ENCODE measurements around the gene PPFIA2.

The PPFIA2 gene

DNA sequence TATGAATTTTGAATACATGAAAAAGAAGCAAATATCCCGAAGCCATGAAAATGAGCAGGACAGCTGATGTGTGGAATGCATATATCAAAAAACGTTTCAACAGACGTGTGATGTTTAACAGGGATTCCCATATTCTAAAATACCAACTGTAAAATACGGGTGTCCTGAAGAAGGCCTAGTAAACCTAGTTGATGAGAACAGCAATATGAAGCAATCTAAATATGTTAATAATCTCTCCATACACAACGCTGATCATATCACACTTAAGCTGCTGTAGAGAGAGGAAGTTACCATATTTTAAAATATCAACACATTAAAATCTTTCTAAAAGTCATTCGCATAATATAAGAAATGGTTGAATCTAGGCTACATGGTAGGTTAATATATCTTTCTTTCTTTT lies 317.5 kb downstream of the PPFIA2 start:
- DNase-seq (ENCODE audit: low read depth in 2 of 2), result no peak

DNA sequence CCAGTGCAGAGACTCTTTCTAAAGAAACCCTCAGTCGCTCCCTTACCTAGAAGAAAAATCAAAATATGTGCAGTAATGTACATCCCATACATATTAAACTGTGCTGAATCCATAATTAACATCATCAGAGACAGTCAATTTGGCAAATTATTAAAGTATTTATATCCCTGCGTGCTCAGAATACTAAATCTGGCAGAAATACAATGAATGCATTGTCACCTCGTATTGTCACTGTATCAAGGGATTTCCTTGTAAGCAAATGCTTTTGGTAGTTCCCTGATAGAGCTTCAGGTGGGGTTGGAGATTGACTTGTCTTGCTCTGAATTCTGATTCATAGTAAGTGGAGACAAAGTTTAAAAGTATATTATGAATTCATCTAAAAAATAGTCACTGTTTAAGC lies 319.1 kb downstream of the PPFIA2 start:
- no peak for DNase-seq (ENCODE audit: low read depth in 2 of 2)

DNA sequence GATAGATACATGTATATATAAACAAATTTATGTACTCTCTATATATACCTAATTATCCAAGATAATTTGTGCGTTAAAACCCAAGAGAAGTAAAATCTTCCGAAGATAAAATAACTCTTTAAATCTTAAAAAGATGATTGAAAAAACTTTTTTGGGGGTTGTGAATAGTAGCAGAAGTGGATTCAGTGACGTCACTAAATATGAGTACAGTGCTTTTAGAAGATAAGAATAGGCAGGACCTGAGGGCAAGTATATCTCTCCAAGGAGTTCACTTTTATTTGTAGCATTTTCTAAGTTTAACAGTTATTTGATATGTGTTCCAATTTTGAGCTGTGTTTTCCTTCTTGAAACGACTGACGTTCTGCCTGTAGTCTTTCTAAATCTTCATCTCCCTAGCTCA lies 319.8 kb downstream of the PPFIA2 start:
- DNase-seq (ENCODE audit: low read depth in 2 of 2), result no peak

DNA sequence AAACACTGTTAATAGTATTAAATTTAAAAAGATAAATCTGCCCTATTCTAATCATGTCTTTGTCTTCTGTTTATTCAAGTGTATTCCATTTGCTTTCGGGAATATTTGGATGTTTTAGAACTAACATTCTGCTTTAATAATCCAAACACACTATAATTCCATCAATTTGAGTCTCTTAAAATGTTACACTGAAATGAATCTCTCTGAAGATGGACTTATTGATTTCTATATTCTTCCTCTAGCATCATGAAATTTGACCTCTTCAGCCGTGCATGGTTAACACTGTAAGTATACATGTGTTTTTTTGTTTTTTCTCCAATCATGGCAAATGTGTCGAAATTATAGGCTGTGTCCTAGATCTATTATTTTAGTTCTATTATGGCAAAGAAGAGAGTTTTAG lies 342.1 kb downstream of the PPFIA2 start:
- no peak for DNase-seq (ENCODE audit: low read depth in 2 of 2)

DNA sequence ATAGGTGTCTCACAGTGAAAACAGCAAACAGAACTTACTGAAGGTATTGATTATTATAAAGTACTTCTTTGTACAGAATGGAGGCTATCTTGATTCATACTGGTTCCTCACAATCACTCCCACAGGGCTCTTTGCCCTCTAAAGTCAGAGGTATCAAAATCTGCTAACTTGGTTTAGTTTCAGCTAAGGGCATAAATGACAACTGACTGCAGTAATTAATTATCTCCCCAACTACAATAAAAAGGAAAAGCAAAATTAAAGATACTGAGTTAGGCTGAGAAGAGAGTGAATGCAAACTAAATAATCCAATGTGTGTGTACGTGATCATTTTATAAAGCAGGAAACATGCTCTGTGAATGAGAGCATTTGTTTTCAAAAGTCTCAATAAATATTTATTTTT lies 342.6 kb downstream of the PPFIA2 start:
- no peak for DNase-seq (ENCODE audit: low read depth in 2 of 2)

DNA sequence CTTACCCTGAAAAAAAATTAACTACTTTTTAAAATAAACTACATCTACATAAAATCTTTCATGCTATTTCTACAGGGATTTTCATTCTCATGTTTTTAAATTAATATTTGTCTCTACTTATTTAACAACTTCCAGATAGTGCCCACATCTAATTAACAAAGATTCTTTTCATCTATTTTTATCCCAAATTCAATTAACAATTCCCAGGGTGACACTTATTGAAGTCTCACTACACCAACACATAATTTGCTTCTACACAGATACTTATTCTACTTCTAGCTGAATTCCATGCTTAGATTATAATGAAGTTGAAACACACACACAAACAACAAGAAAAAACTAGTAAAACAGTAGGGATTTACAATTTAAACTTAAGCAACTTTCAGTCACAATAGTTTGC lies 344.7 kb downstream of the PPFIA2 start:
- DNase-seq (ENCODE audit: low read depth in 2 of 2), result no peak

DNA sequence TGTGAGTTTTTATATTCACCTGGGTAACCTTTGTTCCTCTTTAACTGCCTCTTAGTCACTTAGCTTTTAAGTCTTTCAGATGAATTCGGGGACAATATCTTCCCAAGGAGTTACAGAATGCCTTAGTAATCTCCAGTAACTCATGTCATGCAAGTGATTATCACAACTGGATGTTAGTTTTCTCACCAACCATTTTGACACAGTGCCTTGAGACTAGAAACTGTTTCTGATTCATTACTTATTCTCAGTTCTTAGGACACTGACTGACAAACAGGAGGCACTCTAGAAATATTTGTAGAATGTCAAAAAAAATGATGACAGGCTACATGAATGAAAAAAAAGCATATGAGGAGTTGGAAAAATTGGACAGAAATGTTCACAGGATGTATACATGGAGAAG lies 346.2 kb downstream of the PPFIA2 start:
- DNase-seq (ENCODE audit: low read depth in 2 of 2), result no peak

DNA sequence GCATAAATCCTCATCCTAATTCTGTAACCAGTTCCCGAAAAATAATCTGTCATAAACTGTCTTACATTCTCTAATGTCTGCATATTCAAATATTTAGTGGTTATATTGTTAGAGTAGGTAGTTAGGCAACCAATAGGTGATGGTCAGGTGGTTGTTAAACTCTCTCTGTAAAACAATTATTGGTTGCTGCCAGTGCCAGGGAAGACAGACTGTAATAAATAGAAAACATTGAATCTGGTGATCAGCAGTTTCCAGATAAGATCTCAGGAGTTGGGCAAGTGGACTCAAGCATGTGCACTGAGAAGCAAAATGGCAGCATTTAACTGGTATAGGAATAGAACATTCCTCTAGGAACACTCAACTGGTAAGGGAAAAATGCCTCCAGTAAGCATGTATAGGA lies 355.8 kb downstream of the PPFIA2 start:
- DNase-seq (ENCODE audit: low read depth in 2 of 2), result no peak

DNA sequence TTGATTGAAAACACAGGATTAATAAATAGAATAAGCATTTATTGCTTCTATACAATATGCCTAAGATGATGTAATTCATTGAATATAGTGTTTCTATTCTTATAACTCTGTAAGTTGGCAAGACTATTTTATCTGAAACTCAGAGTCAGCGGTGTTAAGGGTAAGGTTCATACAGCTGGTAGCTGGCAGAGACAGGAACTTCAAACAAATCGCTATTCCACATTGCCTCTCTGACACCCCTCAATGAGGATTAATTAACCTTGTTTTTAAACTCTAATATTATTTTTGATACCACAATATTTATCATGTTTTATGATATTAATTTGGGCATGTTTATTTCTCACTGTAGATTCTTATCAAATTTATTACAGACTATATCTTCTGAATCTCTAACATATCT lies 357.9 kb downstream of the PPFIA2 start:
- no peak for DNase-seq (ENCODE audit: low read depth in 2 of 2)

DNA sequence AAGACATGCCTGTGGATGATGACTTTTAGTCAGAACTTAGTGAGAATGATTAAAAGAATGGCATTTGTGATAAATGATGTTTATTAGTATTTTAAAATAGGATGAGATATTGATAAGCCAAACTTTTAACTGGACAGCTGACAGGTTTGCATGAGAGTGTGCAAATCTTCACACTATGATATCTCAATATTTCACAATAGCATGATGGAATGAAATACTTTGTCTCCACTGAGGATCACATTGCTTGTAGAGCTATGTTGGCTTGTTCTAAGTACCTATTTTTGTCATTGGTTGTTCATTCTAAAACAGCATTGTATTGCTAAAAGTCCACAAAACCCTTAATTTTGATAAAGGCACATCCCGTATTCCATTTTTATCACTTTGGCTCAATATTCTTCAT lies 359.1 kb downstream of the PPFIA2 start:
- DNase-seq (ENCODE audit: low read depth in 2 of 2), result no peak

DNA sequence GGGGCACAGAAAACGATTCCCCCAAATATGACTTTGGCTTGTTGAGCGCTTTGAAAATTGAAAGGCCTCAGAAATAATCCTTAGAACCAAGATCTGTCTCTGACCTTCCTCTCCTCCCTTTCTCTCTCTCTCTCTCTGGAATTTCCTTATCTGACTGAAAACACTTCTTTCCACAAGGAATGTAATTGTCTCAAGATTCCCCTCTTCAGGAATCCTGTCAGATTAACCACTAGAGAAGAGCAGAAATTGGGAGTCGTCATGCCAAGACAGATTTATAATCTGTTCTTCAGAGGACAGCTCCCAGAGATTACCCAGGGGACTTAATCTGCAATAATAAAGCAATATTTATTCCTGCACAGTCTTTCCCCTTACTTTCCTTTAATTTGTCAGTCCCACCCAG lies 363.7 kb downstream of the PPFIA2 start:
- DNase-seq (ENCODE audit: low read depth in 2 of 2), result no peak

DNA sequence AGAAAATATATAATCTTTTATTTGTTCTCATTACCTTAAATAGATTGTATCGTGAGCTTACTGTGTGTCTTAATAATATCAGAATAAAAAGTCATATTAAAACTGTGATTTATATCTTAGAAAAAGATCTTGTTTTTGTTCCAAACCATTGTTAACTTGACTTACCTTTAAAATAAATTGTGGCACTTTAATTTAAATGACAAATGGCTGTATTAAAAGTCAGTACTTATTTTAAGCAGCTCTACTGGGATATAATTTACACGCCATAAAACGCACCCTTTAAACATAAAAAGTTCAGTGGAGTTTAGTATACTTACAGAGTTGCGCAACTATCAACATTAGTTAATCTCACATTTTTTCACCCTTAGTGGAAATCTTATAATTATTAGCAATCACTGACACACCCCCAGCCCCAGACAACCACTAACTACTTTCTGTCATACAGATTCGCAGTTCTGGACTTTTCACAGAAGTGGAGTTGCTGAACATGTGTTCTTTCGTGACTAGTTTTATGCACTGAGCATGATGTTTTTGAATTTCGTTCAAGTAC lies 369.5 kb downstream of the PPFIA2 start:
- DNase-seq (ENCODE audit: low read depth in 2 of 2), result no peak

DNA sequence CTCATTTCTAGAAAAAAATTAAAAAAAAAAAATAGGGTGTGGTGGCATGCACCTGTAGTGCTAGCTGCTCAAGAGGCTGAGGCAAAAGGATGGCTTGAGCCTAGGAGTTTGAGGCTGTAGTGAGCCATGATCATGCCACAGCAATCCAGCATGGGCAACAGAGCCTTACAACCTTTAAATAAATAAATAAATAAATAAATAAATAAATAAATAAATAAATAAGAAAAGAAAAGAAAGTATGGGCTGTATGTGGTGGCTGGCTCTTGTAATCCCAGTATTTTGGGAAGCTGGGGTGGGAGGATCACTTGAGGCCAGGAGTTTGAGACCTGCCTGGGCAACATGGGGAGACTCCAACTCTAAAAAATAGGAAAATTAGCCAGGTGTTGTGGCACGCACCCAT lies 373.0 kb downstream of the PPFIA2 start:
- no peak for DNase-seq (ENCODE audit: low read depth in 2 of 2)

DNA sequence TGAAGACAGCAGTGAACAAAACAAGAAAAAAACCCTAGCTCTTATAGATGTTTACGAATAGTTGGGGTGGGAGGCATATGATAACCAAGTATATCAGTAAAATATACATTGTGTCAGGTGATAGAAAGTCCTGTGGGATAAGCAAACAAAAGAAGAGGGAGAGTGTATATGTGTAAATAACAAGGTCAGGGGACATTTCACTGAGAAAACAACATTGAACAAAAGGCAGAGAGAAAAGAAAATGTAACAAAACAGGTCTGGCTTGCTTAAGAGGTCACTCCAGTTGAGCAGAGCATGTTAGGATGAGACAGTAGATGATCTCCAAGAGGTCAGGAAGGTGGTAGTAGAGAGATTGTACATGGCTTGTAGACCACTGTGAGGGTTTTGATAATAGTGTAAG lies 377.2 kb downstream of the PPFIA2 start:
- no peak for DNase-seq (ENCODE audit: low read depth in 2 of 2)

DNA sequence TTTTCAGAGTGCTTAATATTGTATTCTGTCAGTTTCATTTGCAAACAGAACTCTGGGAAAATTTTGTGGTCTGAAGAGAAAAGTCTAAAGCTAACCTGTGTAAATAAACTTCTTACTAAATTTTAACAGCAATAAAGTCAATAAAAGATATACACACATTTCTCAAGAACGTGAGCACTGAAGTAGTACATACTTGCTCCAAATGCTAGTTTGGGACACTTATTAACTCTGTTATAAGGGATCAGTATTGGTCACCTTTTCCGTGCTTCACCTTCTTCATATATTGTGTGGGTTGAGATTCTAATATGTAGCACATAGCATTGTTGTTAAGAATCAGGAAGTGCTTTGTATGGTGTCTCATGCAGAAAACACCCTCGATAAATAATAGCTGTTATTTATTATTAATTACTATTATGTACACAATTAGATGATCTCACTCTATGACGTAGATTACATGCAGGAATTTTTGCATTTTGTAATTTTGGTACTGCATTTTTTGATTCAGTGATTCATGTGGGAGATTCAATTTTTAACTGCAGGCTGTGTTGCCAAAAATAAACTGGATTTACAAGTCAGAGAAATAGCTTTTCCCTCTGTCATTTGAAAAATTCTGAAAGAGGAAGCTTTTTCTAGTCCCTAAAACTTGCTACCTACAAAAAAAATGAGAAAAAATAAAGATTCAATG lies 380.4 kb downstream of the PPFIA2 start:
- no peak for DNase-seq (ENCODE audit: low read depth in 2 of 2)

DNA sequence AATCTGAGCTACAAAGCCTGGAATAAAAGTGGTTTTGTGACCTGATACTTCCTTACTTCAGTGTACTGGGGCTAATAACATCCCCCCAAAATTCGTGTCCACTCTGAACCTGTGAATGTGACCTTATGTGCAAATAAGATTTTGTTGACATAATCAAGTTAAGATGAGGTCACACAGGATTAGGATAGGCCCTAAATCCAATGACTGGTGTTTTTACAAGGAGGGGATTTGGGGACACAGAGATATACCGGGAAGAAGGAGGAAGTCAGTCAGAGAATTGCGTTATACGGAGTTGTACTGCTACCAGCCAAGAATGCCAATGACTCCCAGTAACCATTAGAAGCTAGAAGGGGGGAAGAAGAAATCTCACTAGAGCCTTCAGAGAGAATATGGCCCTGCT lies 381.4 kb downstream of the PPFIA2 start:
- no peak for DNase-seq (ENCODE audit: low read depth in 2 of 2)

DNA sequence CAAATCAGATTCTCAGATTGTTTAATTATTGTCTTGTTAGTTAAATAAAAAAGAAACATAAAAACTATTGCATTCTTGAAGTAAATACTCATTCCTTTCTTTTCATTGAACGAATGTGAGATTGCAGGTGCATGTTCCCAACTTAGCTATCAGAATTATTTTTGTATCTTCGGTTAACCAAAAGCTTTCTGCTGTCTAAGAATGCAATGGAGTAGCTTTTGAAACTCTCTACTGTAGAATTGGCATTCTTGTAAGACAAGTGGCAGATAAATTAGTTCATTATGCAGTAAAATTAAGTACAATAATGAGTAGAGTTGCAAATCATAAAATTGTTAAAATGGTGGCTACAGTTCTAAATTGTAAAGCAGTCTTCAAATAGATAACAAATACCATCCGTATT lies 383.2 kb downstream of the PPFIA2 start:
- DNase-seq (ENCODE audit: low read depth in 2 of 2), result no peak

DNA sequence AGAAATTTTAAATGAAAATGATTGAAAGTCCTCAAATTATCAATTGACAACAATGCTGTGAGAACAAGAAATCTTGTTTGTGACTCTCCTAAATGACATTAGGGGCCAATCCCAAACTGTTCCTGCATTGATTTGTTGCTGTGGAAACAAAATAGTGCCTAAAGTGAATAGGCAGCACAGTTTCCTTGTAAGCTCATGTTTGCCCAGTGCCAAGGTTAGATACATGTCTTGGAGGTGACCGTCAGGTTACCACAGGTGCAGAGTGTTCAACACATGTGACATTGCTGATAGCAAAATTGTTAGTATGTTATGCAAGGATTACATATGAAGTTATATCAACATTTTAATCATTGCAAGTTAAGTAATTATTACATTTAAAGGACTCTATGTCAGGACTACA lies 388.7 kb downstream of the PPFIA2 start:
- DNase-seq (ENCODE audit: low read depth in 2 of 2), result no peak

DNA sequence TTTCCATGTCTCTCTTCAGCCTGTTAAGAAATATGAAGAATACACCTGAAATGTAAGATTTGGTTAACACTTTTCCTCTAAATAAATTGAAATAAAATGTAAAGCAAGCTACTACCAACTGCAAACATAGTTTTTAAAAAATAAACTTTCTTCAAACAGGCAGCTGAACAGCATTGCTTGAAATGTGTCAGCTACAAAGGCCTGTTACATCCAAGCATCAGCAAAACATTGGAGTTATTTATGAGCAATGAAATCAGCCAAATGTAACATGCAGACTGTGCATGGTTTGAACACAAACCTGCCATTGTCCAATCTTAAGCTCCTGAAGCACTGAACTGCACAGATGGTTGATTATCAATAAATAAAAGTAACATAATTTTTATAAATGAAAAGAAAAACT lies 390.0 kb downstream of the PPFIA2 start:
- DNase-seq (ENCODE audit: low read depth in 2 of 2), result no peak

DNA sequence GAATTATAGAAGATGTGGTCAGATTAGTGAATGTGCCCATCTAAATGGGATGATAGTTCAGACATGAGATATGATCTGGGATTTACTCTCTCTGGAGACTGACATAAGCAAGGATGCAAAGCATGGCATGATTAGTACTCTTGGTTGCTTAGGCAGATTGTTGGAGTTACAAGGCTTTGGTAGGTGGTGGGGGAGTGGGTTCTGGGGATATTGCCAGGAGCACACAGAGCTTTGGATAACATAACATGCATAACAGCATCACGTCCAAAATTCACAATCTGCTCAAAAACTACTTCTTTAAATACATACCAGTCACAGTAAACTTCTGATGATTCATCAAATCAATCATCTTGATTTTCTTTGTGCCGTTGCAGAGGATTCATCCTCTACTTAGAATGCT lies 393.9 kb downstream of the PPFIA2 start:
- no peak for DNase-seq (ENCODE audit: low read depth in 2 of 2)

DNA sequence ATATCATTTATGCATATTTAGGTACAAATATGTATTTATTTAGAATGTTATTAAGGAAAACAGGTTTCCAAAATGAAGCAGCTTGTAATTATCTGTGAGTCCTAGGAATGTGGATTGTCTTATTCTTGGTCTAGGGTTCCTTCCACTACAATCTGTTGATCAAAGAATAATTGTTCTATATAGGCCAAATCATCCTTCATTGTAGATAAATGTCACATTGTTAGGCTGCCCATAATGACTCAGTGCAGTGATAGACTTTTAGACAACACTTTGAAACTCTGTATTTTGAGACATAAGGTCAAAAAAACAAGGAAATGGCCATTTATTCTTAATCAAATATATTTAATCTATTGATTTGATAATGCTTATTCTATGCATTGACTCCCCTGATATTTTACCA lies 398.2 kb downstream of the PPFIA2 start:
- DNase-seq (ENCODE audit: low read depth in 2 of 2), result no peak

DNA sequence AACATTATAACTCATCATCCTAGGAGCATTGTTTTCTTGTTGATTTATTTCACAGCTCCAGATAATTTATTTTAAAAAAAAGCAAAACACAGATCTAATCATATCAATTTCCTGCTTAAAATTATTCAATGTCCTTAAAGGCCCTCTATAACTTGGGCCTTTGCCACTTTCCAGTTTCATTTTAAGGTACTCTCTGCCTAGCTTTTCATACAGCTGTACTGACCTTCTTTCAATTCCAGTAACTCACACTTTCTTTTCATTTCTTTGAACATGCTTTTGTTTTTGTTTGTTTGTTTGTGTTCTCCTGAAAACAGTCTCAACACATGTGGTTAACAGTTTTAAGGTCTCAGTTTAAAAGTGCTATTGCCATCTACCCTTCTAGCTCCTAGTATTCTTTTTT lies 399.4 kb downstream of the PPFIA2 start:
- no peak for DNase-seq (ENCODE audit: low read depth in 2 of 2)

DNA sequence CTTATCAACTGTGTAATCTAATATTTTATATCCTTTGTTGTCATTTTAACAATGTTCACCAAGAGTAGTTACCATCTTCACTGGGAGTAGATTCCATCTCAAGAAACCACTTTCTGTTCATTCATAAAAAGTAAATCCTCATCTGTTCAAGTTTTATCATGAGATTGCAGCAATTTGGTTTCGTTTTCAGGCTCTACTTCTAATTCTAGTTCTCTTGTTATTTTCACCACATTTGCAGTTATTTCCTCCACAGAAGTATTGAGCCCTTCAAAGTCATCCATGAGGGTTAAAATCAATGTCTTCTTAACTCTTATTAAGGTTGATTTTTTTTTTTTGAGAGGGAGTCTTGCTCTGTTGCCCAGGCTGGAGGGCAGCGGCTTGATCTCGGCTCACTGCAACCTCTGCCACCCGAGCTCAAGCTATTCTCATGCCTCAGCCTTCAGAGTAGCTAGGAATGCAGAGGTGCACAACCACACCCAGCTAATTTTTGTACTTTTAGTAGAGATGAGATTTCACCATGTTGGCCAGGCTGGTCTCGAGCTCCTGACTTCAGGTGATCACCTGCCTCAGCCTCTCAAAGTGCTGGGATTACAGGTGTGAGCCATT lies 404.7 kb downstream of the PPFIA2 start:
- DNase-seq (ENCODE audit: low read depth in 2 of 2), result no peak

DNA sequence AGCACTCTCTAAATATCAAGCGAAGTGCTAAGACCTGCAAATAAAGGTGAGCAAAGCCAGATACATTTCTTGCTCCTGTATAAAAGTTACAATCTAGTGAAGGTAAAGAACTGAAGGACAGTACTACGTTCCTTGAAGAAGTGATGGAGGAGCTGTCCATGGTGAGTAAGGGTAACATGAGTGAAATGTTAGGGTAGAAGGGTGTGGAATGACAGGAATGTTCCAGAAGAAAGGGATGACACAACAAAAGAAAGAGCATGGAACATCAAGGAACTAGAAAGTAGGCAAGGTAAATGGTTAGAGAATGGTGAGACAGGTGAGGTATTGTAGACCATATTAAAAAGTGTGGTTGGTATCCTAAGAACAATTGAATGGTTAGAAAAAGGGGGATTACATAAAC lies 408.8 kb downstream of the PPFIA2 start:
- DNase-seq (ENCODE audit: low read depth in 2 of 2), result no peak
